GM19023 (cell line): ENCODE results near the gene SORBS2.

Experiments
- ATAC-seq: cut with Tn5 transposase; IDR thresholded peaks from one replicate; pipeline ENCODE4 v1.9.1; 2021; ENCODE audit warnings: mild to moderate bottlenecking, moderate library complexity; ENCODE audit not compliant: unreplicated experiment

The SORBS2 gene

GRCh38 chr4:185536411-185536709, 275.6 kb downstream of the SORBS2 start:
- no peak for ATAC-seq

DNA sequence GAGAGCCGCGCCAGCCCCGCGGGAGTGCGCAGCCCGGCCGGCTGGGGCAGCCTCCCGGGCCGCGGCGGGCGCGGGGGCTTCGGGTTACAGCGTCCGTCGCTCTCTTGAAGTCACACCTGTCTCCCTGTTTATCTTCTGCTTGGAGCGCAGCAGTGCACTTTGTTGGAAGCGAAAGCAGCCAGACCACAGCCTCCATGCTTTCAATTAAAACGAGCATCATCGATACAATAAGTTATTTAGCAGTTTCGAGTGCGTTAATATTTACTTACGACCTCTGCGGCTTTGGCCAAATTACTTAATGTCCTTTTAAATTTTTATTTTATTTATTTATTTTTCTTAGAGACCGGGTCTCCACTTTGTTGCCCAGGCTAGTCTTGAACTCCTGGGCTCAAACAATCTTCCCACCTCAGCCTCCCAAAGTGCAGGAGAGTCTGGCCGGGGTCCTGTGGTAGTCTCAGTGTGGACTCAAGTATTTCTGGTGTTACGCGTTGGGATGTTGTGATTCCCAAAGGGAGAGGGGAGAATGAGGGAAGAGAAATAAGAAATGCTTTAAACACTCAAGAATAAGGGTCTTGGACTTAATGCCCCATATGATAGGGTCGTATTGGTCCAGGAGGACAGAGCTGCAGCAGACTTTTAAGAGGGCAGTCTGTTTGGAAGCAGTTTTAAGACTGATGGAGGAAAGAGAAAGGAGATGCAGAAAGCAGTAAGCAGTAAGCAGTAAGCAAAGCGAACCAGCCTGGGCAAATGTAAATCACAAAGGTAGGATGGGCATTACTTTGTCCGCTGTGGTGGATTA, 276.2 kb downstream of the SORBS2 start:
- no peak for ATAC-seq
